Left ventricle myocardium superior (tissue), 1 donor: ENCODE results near the gene C2CD2. TPM values are rescaled to one million over a fixed set of nuclear protein-coding genes. Genes with fewer than 3 reads are reported as not detected.
"Not testable (repeated sequence)": the region's sequence is repeated elsewhere in the genome, so short reads cannot be mapped to it uniquely, and the experiment has no call there.

Experiments
- ATAC-seq: fragments of 200-7000 bp; cut with Tn5 transposase; one replicate; pipeline ENCODE4 v1.9.1; 2020; ENCODE audit warnings: mild to moderate bottlenecking, moderate library complexity
- DNase-seq: peaks from one replicate; pipeline ENCODE4 v3.0.0-alpha.2; 2020
- intact Hi-C: fragments of 100-400 bp; cut with micrococcal nuclease; formaldehyde crosslinking; loops from one replicate; pipeline ENCODE4 v1.11.0; 2022
- total RNA-seq: library from RNA; stranded (reverse); fragmentation: NEBNext Ultra II Directional; extraction: Animal tissue kit (Norgen Biotek cat#: 25700); gene quantifications from one replicate; pipeline ENCODE4 v1.2.1, GENCODE V29; 2021
- donor health status: DM: no; HTN: yes; CAD: no; lungs with severe emphysema.

Gene C2CD2
- total RNA-seq, 1 donor from 2014 or later, result 5.2 TPM

DNA sequence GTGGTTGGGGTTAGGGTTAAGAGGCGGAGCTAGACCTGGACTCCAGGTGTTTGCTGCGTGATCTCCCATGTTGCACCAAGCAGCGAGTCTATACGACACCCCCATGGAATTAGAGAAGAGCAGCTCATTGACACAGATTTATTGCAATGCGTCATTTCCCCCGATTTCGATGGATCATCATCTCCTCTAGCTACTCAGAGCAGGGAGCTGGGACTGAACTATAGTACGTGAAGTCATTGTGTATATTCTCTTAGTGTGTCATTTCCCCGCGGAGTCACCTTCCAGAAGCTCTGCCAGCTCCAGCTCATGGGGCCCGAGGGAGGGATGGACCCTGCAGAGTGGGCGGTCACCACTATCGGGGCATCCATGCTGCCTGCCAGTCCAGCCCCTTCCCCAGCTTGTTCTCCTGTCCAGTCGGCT is 7.5 kb upstream of the C2CD2 start:
- DNase-seq, result no peak
- intact Hi-C loops, result no loop called here
- ATAC-seq, result no peak

DNA sequence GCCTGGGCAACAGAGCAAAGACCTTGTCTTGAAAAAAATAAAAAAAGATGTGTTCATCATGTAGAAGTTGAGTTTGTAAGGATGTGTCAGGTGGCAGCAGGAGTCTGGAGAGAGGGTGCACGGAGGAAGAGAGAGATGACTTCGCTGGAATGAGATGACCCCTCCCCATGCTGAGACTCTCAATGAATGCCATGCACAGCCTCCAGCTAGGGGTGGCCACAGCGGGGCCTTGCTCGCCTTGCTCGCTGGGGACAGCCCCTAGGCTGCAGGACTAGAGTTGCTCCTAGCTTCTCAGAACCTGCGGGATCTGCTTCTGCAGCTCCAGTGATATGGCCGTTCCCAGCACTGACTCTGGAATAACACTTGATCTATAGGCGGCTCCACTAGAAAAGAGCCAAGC is 6.6 kb upstream of the C2CD2 start:
- no peak for ATAC-seq
- intact Hi-C loops, result no loop called here

GRCh38 chr21:41959697-41960096 is 5.9 kb upstream of the C2CD2 start:
- ATAC-seq, DNase-seq, intact Hi-C loops: not testable (repeated sequence)

More for the DNA sequence above, 6.6 kb upstream of the C2CD2 start:
- no peak for DNase-seq

DNA sequence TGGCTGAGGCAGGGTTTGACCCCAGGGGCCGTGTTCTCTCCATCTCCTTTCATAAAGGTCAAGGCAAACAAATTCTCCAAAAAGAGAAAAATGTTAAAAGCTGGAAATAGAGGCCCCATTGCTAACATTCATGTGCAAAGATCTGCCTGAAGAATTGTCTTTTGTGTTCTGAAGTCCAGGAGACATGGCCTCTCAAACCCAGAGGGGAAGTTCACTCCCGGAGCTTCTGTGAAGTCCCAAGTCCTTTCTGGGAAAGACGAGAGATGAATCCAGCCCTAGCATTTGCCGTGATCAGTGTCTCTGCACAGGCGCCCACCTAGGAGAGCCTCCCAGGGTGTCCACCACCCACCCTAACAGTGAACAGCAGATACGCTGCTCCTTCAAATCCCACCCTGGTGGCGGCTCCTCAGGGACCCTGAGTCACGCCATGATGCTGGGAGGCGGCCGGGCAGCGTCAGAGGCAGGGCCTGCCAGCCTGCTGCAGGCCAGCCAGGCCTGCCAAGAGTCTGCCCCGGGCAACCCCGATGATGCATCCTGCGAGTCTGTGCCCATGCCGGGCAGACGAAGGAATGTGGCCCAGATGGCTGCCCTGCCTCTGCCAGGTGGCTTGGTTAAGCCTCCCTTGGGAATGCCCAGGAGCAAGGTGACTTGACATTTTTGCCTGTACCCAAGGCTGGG is 5.2 kb upstream of the C2CD2 start:
- ATAC-seq, result no peak
- intact Hi-C loops, result no loop called here
- DNase-seq, result no peak

DNA sequence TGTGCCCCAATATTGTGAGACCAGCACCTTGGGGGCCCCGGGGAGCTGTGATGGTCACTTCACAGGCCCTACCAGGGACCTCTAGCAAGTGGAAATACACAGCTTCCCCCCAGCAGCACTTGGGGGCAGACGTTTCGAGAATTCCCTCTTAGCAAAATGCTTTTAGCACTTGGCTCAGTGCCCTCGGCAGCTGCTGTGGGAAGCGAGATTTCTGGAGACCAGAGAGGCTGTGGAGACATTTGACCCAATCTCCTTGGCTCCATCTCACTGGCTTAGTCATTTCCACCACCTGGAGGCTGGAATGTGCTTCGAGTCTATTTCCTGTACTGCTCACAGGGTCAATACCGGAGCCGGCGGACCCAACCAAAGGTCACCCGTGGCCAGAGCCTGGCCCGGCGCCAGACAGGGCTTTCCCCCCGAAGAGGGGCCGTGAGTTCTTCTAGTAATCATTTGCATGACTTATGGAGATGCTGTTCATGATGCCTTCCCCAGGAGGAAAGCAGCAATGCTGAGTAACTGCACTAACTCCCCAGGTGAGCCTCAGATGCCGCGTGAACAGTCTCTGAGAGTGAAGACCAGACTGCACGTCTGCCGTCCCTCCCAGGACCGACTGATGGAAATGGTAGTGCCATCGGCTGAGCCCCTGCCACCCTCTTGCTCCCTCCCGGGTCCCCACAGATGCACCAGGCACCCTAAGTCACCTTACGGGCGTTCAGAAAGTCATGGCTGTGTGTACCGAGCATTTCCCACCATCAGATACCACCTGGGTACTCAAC is 4.4 kb upstream of the C2CD2 start:
- ATAC-seq (peak; percentile 67), DNase-seq (peak; percentile 75)
- intact Hi-C loops, result no loop called here

GRCh38 chr21:41956926-41957729 is 3.3 kb upstream of the C2CD2 start:
- DNase-seq (no peak), ATAC-seq (no peak)

DNA sequence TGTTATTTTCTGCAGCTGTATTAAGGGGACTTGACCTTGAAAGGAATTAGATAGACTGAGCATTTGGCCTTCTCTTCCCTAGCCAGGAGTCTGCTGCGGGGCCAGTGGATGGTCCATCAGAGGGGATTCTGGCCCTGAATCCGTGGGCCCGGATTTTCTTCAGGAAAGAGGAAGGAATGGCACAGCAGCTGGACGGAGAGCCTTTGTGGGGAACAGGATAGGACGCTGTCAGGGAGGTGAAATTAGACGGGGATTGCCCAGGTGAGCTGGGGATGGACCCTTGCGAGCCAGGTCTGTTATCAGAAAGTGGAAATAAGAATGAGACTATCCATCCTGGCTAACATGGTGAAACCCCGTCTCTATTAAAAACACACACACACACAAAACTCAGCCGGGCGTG is 1.7 kb upstream of the C2CD2 start:
- intact Hi-C loops, result no loop called here

More at GRCh38 chr21:41956926-41957729, 3.3 kb upstream of the C2CD2 start:
- intact Hi-C loops, result no loop called here

GRCh38 chr21:41954654-41955499 is 1.1 kb upstream of the C2CD2 start:
- ATAC-seq (no peak), DNase-seq (no peak)
- intact Hi-C loops, result no loop called here

More for the DNA sequence above, 1.7 kb upstream of the C2CD2 start:
- ATAC-seq, result no peak
- no peak for DNase-seq

- intact Hi-C loops, result no loop called here
- ATAC-seq (peak; percentile 17), DNase-seq (no peak)
Measured at GRCh38 chr21:41953249-41953830, 478 bp downstream of the C2CD2 start.

DNA sequence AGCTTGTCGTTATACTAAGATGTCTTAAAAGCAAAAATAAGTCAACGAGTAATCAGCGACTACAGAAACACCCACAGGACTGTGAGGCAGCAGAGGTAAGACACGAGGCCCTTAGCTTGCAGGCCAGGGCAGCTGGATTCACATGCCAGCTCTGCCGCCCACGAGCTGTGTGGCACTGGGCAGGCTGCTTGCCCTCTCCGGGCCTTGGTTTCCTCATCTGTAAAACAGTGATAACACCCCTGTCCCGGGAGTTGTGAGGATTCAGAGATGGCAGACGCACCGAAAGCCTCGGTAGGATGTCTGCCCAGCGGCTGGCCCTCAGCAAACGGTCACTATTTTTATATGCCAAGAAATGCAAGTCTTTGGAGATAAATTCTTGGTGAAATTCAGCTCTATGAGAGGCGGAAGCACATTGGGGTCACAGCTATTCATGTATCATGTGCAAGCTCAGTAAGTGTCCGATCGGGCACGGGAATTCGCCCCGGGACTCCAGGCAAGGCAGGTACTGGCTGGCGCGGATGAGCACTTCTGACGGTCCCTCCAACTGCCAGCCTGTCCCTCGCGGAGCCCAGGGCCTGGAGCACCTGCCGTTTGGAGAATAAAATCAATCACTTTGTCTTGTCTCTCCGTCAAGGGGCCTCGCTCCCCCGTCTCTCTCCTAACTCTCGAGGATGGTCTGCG is 1.1 kb downstream of the C2CD2 start:
- ATAC-seq (no peak), DNase-seq (peak; percentile 34)
- intact Hi-C loops, result no loop called here

- intact Hi-C loops, result no loop called here
- ATAC-seq (no peak), DNase-seq (peak; percentile 26)
Measured at GRCh38 chr21:41951876-41952567, 1.8 kb downstream of the C2CD2 start.

DNA sequence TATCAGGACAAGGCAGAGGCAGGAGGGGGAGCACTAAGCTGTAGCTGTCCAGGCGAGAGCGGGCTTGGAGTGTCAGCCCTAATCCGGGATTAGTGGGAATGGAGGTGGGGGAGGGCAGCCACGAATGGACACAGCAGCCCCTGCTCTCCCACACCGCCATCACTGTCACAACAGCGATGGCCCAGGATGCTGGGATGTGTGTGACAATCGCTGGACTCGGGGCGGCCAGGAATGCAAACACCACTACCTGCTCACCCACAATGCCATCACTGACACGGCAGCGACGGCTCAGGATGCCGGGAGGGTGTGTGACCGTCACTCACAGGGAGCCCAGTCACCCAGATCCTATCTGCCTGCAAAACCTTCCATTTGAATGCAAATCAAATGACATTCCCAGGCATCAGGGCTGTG is 2.9 kb downstream of the C2CD2 start:
- ATAC-seq (no peak), DNase-seq (peak; percentile 9)
- intact Hi-C loops, result no loop called here

DNA sequence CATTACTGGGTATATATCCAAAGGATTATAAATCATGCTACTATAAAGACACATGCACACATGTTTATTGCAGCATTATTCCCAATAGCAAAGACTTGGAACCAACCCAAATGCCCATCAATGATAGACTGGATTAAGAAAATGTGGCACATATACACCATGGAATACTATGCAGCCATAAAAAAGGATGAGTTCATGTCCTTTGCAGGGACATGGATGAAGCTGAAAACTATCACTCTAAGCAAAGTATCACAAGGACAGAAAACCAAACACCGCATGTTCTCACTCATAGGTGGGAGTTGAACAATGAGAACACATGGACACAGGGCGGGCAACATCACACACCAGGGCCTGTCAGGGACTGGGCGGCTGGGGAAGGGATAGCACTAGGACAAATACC is 4.2 kb downstream of the C2CD2 start:
- peak; percentile 3 for DNase-seq
- intact Hi-C loops, ATAC-seq: not testable (repeated sequence)

- ATAC-seq (no peak), DNase-seq (peak; percentile 15)
- intact Hi-C loops, result no loop called here
Measured at GRCh38 chr21:41948901-41949300, 4.9 kb downstream of the C2CD2 start.

DNA sequence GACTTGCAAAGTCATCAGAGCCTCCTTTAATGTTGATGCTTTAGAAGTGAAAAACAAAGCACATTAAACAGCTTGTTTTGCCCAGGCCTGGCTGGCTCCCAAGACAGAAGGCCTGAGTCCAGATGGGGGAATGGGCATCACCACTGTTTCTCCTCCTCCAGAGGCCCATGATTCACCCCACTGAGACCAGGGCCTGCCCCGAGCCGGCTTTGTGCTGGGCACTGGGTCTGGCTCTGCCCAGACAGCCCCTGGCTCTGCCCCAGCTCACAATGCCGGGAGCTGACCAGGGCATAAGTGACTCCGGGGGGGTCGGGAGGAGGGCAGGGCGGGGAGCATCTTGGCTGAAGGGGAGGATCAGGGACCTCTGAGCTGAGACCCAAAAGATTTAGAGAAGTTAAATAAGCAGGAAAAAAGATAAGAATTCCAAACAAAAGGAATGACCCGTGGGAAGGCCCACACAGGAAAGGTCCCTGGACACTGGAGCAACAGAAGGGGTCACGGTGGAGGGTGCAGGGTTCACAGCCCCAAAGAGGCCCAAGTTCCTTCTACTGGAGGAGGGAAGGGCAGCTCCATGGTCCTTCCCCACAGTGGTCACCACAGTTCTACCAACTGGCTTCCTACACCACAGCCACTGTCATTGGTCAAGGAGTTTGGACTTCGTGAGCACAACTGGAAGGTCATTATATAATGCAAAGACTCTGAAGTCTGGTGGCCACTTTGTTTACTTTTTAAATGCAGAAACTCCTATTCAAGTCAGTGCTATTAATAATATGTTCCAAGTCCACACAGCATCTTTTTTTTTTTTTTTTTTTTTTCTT is 5.5 kb downstream of the C2CD2 start:
- intact Hi-C loops, result no loop called here
- ATAC-seq, result peak; percentile 48
- peak; percentile 37 for DNase-seq

DNA sequence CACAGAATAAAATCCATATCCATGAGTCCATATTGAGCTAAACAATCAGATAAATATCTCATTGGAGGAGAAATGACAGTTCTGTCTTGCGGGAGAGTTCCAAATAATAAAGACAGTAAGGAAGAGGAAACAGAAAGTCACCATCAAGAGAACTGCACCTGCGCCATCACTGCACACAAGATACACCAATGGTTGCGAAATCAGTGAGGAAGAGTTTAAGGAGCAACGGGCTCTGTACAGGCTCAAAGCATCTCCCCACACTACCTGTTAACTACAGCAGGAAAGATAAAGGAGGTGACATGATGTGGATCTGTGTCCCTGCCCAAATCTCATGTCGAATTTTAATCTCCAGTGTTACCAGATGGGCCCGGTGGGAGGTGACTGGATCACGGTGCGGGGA is 7.8 kb downstream of the C2CD2 start:
- intact Hi-C loops, result no loop called here
- DNase-seq (no peak), ATAC-seq (no peak)

DNA sequence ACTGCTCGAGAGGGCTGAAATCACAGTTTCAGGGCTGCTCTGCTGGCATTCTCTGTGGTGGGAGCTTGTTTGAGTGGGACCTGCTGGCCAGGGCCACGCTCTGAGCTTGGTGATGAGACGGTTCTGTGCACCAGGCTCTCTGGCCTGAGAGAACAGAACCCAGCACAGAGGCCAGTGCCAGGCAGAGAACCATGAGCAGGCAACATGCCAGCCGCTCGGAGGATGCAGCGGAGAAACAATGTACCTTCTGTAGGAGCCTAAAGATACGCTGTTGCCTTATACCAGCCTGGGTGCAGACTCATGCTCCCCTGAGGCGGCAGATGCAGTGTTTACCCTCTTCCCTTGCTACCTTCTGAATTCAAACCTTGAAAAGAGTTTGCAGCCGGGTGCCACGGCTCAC is 10.0 kb downstream of the C2CD2 start:
- ATAC-seq (no peak), DNase-seq (peak; percentile 12)
- intact Hi-C loops, result no loop called here
